Ishikawa (cell line): ENCODE data around the gene DNM2.

Source experiments
- CEBPB ChIP-seq: IDR thresholded peaks from 2 replicates; pipeline ENCODE4 v1.6.1; 2012
- CREB1 ChIP-seq: IDR thresholded peaks from 2 replicates; pipeline ENCODE4 v1.6.1; 2012; ENCODE audit warnings: low read depth
- EGR1 ChIP-seq: IDR thresholded peaks from 2 replicates; pipeline ENCODE4 v1.6.1; 2012
- EP300 ChIP-seq: IDR thresholded peaks from 2 replicates; pipeline ENCODE4 v1.6.1; 2012; ENCODE audit warnings: borderline replicate concordance
- FOXM1 ChIP-seq: IDR thresholded peaks from 2 replicates; pipeline ENCODE4 v1.6.1; 2012; ENCODE audit warnings: low read depth, borderline replicate concordance
- NFIC ChIP-seq: IDR thresholded peaks from 2 replicates; pipeline ENCODE4 v1.6.1; 2012
- RAD21 ChIP-seq: IDR thresholded peaks from 2 replicates; pipeline ENCODE4 v1.6.1; 2012; ENCODE audit warnings: low read depth
- REST ChIP-seq: IDR thresholded peaks from 2 replicates; pipeline ENCODE4 v1.6.1; 2012; ENCODE audit warnings: low read depth, mild to moderate bottlenecking
- TAF1 ChIP-seq: IDR thresholded peaks from 2 replicates; pipeline ENCODE4 v1.6.1; 2012; ENCODE audit warnings: low read depth, mild to moderate bottlenecking
- TCF12 ChIP-seq: IDR thresholded peaks from 2 replicates; pipeline ENCODE4 v1.6.1; 2012; ENCODE audit warnings: low read depth
- TEAD4 ChIP-seq: IDR thresholded peaks from 2 replicates; pipeline ENCODE4 v1.6.1; 2012
- YY1 ChIP-seq: IDR thresholded peaks from 2 replicates; pipeline ENCODE4 v1.6.1; 2012; ENCODE audit warnings: low read depth
- ZBTB7A ChIP-seq: IDR thresholded peaks from 2 replicates; pipeline ENCODE4 v1.6.1; 2012; ENCODE audit warnings: low read depth
- TF ChIP-seq, protein P1 (sequence below): IDR thresholded peaks from 2 replicates; pipeline ENCODE4 v1.6.1; 2012
- TF ChIP-seq, protein P2 (sequence below): IDR thresholded peaks from 2 replicates; pipeline ENCODE4 v1.6.1; 2012

DNM2 gene

DNA sequence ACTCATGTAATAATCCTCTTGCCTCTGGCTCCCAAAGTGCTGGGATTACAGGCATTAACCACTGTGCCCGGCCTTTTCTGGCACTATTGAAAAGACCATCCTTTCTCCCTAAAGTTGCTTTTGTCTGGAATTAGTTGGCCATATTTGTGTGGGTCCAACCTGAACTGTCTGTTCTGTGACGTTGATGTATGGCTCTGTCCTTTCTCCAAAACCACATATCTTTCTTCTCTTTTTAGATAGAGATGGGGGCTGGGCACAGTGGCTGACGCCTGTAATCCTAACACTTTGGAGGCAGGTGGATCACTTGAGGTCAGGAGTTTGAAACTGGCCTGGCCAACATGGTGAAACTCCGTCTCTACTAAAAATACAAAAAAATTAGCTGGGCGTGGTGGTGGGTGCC is 17.9 kb downstream of the DNM2 start:
- TF ChIP-seq NFIC (no peak), RAD21 (no peak), TEAD4 (no peak), EP300 (no peak), CEBPB (no peak), YY1 (no peak), TCF12 (no peak), ZBTB7A (no peak), TAF1 (no peak), CREB1 (no peak), FOXM1 (no peak), EGR1 (no peak), REST (no peak)
- TF ChIP-seq, protein P1, sequence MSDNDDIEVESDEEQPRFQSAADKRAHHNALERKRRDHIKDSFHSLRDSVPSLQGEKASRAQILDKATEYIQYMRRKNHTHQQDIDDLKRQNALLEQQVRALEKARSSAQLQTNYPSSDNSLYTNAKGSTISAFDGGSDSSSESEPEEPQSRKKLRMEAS = no peak
- TF ChIP-seq, protein P2, sequence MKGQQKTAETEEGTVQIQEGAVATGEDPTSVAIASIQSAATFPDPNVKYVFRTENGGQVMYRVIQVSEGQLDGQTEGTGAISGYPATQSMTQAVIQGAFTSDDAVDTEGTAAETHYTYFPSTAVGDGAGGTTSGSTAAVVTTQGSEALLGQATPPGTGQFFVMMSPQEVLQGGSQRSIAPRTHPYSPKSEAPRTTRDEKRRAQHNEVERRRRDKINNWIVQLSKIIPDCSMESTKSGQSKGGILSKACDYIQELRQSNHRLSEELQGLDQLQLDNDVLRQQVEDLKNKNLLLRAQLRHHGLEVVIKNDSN = no peak

DNA sequence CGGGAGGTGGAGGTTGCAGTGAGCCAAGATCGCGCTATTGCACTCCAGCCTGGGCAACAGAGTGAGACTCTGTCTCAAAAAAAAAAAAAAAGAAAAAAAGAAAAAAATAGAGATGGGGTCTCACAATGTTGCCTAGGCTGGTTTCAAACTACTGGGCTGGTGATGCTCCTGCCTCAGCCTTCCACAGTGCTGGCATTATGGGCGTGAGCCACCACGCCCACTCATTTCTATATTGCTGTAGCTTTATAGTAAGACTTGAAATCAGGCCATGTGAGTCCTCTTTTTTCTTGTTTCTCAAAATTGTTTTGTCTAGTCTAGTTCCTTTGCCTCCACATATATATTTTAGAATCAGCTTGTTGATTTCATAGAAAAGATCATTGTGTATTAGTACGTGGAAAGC is 18.3 kb downstream of the DNM2 start:
- TF ChIP-seq CREB1 = no peak
- TF ChIP-seq TEAD4 = no peak
- TF ChIP-seq FOXM1 = no peak
- no peak for TF ChIP-seq TAF1
- no peak for TF ChIP-seq REST
- TF ChIP-seq, protein P1 = no peak

- TF ChIP-seq EP300 (no peak), REST (no peak), NFIC (no peak), ZBTB7A (no peak), YY1 (no peak), CEBPB (no peak), RAD21 (no peak), EGR1 (no peak), TCF12 (no peak), FOXM1 (no peak), TAF1 (no peak), CREB1 (no peak), TEAD4 (no peak)
- TF ChIP-seq, protein P2 = no peak
- TF ChIP-seq, protein P1 = no peak
Observed at GRCh38 chr19:10736916-10737551, 19.2 kb downstream of the DNM2 start.

DNA sequence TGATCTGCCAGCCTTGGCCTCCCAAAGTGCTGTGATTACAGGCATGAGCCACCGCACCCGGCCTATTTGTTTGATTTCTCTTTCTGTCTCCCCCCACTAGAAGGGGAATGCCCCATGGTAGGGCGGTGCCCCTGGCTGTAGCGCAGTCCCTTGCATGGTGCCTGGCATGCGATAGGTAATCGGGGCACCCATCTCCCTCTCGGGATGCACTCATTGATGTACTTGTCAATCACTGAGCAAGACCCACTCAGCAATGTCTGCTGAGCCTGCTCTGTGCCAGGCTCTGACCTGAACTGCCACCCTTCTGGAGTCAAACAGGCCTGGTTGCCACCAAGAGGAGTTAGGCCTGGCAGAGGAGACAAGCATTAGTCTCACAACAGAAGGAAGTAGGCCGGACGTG is 19.8 kb downstream of the DNM2 start:
- TF ChIP-seq FOXM1 (no peak), CEBPB (no peak), REST (no peak), TEAD4 (no peak), RAD21 (no peak), YY1 (no peak), ZBTB7A (no peak), TAF1 (no peak), CREB1 (no peak), TCF12 (no peak), NFIC (no peak), EGR1 (no peak), EP300 (no peak)
- TF ChIP-seq, protein P2 = no peak
- TF ChIP-seq, protein P1 = no peak
